GM12873 (cell line): ENCODE measurements around the gene KLRC1.
"Not testable (repeated sequence)": the region's sequence is repeated elsewhere in the genome, so short reads cannot be mapped to it uniquely, and the experiment has no call there.

Experiments used
- TF ChIP-seq, protein P1 (sequence below): IDR thresholded peaks from 2 replicates; pipeline ENCODE4 v1.5.1; 2012; ENCODE audit warnings: low read depth, mild to moderate bottlenecking, moderate library complexity, low read length, control low read depth; ENCODE audit not compliant: insufficient read depth; ENCODE audit errors: missing control alignments

KLRC1 gene

DNA sequence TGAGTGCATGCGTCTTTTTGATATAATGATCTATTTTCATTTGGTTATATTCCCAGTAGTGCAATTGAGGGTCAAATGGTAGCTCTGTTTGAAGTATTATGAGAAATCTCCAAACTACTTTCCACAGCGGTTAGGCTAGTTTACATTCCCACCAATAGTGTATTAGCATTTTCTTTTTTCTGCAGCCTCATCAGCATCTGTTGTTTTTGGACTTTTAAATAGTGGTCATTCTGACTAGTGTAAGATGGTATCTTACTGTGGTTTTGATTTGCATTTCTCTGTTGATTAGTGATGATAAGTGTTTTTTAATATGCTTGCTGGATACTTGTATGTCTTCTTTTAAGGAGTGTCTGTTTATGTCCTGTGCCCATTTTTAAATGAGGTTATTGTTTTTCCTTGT is 3.7 kb upstream of the KLRC1 start:
- TF ChIP-seq, protein P1, sequence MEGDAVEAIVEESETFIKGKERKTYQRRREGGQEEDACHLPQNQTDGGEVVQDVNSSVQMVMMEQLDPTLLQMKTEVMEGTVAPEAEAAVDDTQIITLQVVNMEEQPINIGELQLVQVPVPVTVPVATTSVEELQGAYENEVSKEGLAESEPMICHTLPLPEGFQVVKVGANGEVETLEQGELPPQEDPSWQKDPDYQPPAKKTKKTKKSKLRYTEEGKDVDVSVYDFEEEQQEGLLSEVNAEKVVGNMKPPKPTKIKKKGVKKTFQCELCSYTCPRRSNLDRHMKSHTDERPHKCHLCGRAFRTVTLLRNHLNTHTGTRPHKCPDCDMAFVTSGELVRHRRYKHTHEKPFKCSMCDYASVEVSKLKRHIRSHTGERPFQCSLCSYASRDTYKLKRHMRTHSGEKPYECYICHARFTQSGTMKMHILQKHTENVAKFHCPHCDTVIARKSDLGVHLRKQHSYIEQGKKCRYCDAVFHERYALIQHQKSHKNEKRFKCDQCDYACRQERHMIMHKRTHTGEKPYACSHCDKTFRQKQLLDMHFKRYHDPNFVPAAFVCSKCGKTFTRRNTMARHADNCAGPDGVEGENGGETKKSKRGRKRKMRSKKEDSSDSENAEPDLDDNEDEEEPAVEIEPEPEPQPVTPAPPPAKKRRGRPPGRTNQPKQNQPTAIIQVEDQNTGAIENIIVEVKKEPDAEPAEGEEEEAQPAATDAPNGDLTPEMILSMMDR, result no peak

DNA sequence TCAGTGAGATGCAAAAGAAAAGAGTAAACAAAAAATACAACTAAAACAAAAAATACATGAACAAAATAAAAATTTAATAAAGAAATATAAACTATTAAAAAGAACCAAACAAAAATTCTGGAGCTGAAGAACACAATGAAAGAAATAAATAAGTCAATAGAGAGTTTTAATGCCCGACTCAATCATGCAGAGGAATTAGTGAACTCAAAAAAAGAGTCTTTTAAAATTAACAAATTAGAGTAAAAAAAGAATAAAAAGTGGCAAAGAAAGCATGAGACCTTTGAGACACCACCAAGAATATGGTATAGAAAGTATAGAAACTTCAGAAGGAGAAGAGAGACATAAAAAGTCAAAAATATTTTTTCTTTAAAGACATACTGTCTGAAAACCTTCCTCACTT is 2.6 kb upstream of the KLRC1 start:
- TF ChIP-seq, protein P1, result no peak

DNA sequence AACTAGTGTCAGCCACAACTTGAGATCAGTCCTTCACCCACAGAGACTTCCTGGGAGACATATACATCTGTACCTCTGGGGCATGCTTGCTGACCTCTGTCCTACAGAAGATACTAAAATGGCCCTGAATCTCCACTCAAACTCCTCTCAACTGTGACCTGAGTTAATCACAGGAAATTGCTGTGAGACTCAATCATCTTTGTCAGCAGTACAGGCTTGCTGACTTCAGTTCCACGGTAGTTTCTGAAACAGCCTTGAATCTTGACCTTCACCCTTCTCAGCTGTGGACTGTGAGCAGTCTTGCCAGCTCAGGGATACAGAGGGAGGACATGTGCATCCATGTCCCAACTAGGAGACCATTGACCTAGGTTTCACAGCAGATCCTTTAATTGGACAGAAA is 1.4 kb upstream of the KLRC1 start:
- TF ChIP-seq, protein P1, result no peak

DNA sequence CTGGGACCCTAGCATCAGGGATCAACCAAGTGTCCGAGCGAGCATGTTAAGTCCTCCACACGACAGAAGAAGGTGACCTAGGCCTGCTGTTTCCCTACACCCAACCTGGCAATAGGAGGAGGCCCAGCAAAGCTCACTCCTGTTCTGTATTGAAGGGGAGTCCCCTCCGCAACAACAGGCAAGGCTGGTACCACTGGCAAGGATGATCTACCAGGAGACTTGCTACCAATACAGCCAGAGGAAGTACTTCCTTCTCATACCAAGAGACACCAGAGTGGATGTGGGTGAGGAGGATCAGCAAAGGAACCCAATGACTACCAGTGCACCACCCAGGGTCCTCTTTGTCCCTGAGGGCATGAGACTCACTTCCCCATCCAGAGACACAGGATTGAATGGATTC is 4.9 kb downstream of the KLRC1 start:
- TF ChIP-seq, protein P1, result no peak

GRCh38 chr12:10435816-10436215 is 17.4 kb downstream of the KLRC1 start, which contains the start of gene KLRC2:
Gene KLRC2 (minus strand): TSS chr12:10436010. CDS start chr12:10435986, 24 bp downstream.
- TF ChIP-seq, protein P1, result not testable (repeated sequence)

DNA sequence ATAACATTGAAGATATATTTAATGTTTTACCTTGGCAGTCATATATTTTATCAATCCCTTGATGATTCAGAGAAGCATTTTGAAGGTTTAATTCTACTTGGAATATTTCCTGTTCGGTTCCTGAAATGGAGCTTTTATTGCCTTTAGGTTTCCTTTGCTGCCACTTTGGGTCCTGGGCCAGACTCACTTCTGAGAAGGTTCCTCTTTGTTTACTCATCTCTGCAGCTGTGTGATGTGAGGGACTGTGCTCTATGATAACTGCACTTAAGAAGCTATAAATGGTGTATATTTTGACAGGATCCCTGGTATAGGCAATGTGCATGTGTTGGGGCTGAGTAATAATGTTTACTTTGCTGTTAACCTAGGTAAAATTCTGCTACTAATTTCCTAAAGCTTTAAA is 32.8 kb downstream of the KLRC1 start, which contains the start of gene KLRC3:
Gene KLRC3 (minus strand): TSS at position 262 of the 400 bp plus-strand sequence. CDS start 45 bp downstream, at position 217.
- TF ChIP-seq, protein P1, result not testable (repeated sequence)

DNA sequence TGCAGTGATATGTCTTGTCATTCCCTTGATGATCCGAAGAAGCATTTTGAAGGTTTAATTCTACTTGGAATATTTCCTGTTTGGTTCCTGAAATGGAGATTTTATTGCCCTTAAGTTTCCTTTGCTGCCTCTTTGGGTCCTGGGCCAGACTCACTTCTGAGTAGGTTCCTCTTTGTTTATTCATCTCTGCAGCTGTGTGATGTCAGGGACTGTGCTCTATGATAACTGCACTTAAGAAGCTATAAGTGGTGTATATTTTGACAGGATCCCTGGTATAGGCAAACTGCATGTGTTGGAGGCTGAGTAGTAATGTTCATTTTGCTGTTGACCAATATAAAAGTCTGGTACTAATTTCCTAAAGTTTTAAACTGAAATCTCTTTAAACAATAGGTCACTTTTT is 43.8 kb downstream of the KLRC1 start, which contains the start of gene KLRC4:
Gene KLRC4 (minus strand): TSS at position 366 of the 400 bp plus-strand sequence. CDS start 182 bp downstream, at position 184.
- TF ChIP-seq, protein P1, result no peak

DNA sequence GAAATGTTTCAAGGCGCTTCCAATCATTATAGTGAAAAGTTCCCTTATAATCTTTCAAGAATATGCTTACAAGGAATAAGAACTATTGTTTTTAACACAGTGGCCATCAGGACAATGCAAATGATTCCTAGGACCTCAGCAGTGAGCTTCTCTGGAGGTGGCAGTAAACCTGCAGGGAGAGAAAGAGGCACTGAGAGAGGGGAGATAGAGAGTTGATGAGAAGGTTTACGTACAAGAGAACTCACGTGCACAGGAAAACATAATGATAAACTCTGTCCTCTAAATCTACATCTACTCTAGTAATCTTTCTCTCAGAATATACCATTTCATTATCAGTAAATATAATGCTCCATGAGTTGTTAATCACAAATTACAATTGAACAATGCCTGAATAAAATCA is 44.3 kb downstream of the KLRC1 start:
- TF ChIP-seq, protein P1, result no peak
